ENCODE data around the gene HYAL3. TPM values are rescaled to one million over a fixed set of nuclear protein-coding genes. Genes with fewer than 3 reads are reported as not detected.

The HYAL3 gene
- polyA plus RNA-seq, 1 donor from 2014 or later, result 9.1 TPM

- no peaks in the 10 kb centered on the region for H3K9me3 ChIP-seq (ENCODE audit: low read length)
- TF ChIP-seq TAF1 (IDR thresholded peaks at IDR 0.05; ENCODE audit: low read depth) (no peak), EZH2 (IDR thresholded peaks at IDR 0.05; ENCODE audit: borderline replicate concordance, insufficient read depth, low read length, poor library complexity, severe bottlenecking) (no peak), EP300 (conservative IDR thresholded peaks at IDR 0.05; ENCODE audit: poor library complexity, severe bottlenecking) (no peak), REST (IDR thresholded peaks at IDR 0.05; ENCODE audit: borderline replicate concordance) (no peak), SMC3 (conservative IDR thresholded peaks at IDR 0.05; ENCODE audit: poor library complexity) (no peak), CTCF (IDR thresholded peaks at IDR 0.05; ENCODE audit: poor library complexity, severe bottlenecking) (no peak), POLR2AphosphoS5 (IDR thresholded peaks at IDR 0.05) (no peak), RAD21 (conservative IDR thresholded peaks at IDR 0.05) (no peak), MXI1 (conservative IDR thresholded peaks at IDR 0.05; ENCODE audit: poor library complexity, severe bottlenecking) (no peak)
- H3F3A ChIP-seq (ENCODE audit: insufficient read depth, low read length, poor library complexity, severe bottlenecking), result no peaks in the 10 kb centered on the region
- H3K79me2 ChIP-seq (replicated peaks; ENCODE audit: insufficient read depth, low read length), result no peaks in the 10 kb centered on the region
- H3K27me3 ChIP-seq (ENCODE audit: insufficient read depth, low read depth, low read length), result peaks cover 43% of the 10 kb centered on the region
- H3K9me2 ChIP-seq (ENCODE audit: insufficient read depth, low read length), result no peaks in the 10 kb centered on the region
- no peaks in the 10 kb centered on the region for H3K36me3 ChIP-seq (ENCODE audit: insufficient read depth, low read length)
- no peak overlapping the region for H3K9ac ChIP-seq (ENCODE audit: low read length)
- H3K27ac ChIP-seq (ENCODE audit: low read length), result no peak overlapping the region
- H2AFZ ChIP-seq (ENCODE audit: low read depth, low read length), result no peak overlapping the region
- H3K4me2 ChIP-seq (ENCODE audit: low read length), result no peak overlapping the region
- H4K20me1 ChIP-seq (ENCODE audit: insufficient read depth), result no peaks in the 10 kb centered on the region
- H3K4me3 ChIP-seq (ENCODE audit: low read length), result no peak overlapping the region
Measured at GRCh38 chr3:50342813-50343633, 43.8 kb upstream of the HYAL3 start.

- H3F3A ChIP-seq (ENCODE audit: insufficient read depth, low read length, poor library complexity, severe bottlenecking), result no peaks in the 10 kb centered on the region
- H4K20me1 ChIP-seq (ENCODE audit: insufficient read depth), result no peaks in the 10 kb centered on the region
- no peaks in the 10 kb centered on the region for H3K79me2 ChIP-seq (replicated peaks; ENCODE audit: insufficient read depth, low read length)
- no peak overlapping the region for H2AFZ ChIP-seq (ENCODE audit: low read depth, low read length)
- no peaks in the 10 kb centered on the region for H3K9me2 ChIP-seq (ENCODE audit: insufficient read depth, low read length)
- H3K9me3 ChIP-seq (ENCODE audit: low read length), result no peaks in the 10 kb centered on the region
- TF ChIP-seq MXI1 (conservative IDR thresholded peaks at IDR 0.05; ENCODE audit: poor library complexity, severe bottlenecking) (no peak), REST (IDR thresholded peaks at IDR 0.05; ENCODE audit: borderline replicate concordance) (no peak), EP300 (conservative IDR thresholded peaks at IDR 0.05; ENCODE audit: poor library complexity, severe bottlenecking) (no peak), EZH2 (IDR thresholded peaks at IDR 0.05; ENCODE audit: borderline replicate concordance, insufficient read depth, low read length, poor library complexity, severe bottlenecking) (no peak), SMC3 (conservative IDR thresholded peaks at IDR 0.05; ENCODE audit: poor library complexity) (no peak), RAD21 (conservative IDR thresholded peaks at IDR 0.05) (no peak), POLR2AphosphoS5 (IDR thresholded peaks at IDR 0.05) (no peak), CTCF (IDR thresholded peaks at IDR 0.05; ENCODE audit: poor library complexity, severe bottlenecking) (no peak), TAF1 (IDR thresholded peaks at IDR 0.05; ENCODE audit: low read depth) (no peak)
- H3K4me3 ChIP-seq (ENCODE audit: low read length), result no peak overlapping the region
- no peak overlapping the region for H3K27ac ChIP-seq (ENCODE audit: low read length)
- H3K4me2 ChIP-seq (ENCODE audit: low read length), result no peak overlapping the region
- H3K9ac ChIP-seq (ENCODE audit: low read length), result no peak overlapping the region
- no peaks in the 10 kb centered on the region for H3K36me3 ChIP-seq (ENCODE audit: insufficient read depth, low read length)
- peaks cover 43% of the 10 kb centered on the region for H3K27me3 ChIP-seq (ENCODE audit: insufficient read depth, low read depth, low read length)
Measured at GRCh38 chr3:50341996-50342650, 42.9 kb upstream of the HYAL3 start.
